Activated CD4-positive, alpha-beta T cell treated with anti-CD3 and anti-CD28 coated beads, Interleukin-2, amount 50 U/mL, for 4 hours (primary cell): ENCODE measurements around the gene RIN1.
"Not testable (repeated sequence)": the region's sequence is repeated elsewhere in the genome, so short reads cannot be mapped to it uniquely, and the experiment has no call there.

Experiments used
- DNase-seq, 2 experiments: peaks; one replicate each; pipeline ENCODE4 v3.0.0-alpha.2; 2020

RIN1 gene, protein sequence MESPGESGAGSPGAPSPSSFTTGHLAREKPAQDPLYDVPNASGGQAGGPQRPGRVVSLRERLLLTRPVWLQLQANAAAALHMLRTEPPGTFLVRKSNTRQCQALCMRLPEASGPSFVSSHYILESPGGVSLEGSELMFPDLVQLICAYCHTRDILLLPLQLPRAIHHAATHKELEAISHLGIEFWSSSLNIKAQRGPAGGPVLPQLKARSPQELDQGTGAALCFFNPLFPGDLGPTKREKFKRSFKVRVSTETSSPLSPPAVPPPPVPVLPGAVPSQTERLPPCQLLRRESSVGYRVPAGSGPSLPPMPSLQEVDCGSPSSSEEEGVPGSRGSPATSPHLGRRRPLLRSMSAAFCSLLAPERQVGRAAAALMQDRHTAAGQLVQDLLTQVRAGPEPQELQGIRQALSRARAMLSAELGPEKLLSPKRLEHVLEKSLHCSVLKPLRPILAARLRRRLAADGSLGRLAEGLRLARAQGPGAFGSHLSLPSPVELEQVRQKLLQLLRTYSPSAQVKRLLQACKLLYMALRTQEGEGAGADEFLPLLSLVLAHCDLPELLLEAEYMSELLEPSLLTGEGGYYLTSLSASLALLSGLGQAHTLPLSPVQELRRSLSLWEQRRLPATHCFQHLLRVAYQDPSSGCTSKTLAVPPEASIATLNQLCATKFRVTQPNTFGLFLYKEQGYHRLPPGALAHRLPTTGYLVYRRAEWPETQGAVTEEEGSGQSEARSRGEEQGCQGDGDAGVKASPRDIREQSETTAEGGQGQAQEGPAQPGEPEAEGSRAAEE

DNA sequence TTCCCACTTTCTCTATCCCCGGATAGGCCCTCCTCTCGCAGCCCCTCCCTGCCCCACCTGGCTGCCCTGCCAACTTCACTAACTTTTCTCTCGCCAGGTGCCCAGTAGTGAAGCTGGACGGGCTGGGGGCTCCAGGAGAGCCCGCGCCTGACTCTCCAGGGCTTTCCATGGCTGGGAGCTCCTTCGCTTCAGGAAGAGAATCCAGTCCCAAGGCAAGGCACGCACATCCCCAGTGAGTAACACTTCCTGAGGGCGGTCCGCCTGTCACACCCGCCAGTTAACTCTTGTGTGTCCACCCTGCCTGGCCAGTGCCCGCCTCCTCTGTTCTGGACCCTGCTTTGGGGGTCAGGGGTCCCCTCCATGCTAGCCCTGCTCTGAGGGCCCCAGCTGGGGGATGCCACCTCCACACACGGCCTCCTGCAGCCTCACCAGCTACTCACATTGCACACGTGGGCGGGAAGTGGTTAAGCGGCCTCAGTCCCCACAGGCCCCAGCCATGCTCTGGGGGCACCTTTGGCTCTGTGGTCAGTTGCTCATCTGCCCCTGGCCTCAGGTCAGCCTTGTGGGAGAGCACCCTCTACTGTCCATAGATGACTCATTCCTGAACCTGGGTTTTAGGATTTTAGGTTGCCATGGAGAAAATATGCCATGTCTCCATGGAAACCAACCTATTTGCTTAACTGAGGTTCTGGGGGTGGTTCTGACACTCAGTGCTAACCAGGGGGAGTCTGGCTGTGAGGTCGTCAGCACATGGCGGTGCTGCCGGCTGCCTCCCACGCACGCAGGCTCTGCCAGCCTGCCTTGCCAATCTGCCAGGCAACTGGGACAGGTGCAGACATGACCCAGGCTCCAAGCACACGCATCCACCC is at the start of gene RIN1:
Gene RIN1 (minus strand): TSS at position 201 of the 869 bp plus-strand sequence. CDS start 32 bp downstream, at position 169.
- peak; percentile 16 to 30 for DNase-seq

DNA sequence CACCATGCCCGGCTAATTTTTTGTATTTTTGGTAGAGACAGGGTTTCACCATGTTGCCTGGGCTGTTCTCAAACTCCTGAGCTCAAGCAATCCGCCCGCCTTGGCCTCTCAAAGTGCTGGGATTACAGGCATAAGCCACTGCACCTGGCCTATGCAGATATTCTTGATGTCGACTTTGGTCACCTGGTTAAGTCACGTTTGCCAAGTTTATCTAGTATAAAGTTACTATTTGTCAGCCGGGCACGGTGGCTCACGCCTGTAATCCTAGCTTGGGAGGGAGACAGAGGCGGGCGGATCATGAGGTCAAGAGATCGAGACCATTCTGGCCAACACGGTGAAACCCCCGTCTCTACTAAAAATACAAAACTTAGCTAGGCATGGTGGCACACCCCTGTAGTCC is 48.1 kb upstream of the RIN1 start:
- DNase-seq: not testable (repeated sequence)

DNA sequence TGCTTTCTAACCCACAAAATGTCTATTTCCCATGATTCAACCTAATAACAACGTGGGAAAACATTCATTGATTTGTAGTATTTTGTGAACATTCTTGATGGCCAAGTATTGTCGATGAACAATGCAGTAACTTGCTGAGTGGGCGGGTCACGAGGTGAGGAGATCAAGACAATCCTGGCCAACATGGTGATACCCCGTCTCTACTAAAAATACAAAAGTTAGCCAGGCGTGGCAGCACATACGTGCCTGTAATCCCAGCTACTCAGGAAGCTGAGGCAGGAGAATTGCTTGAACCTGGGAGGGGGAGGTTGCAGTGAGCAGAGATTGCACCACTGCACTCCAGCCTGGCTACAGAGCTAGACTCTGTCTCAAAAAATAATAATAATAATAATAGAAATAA is 44.0 kb upstream of the RIN1 start:
- DNase-seq: not testable (repeated sequence)

DNA sequence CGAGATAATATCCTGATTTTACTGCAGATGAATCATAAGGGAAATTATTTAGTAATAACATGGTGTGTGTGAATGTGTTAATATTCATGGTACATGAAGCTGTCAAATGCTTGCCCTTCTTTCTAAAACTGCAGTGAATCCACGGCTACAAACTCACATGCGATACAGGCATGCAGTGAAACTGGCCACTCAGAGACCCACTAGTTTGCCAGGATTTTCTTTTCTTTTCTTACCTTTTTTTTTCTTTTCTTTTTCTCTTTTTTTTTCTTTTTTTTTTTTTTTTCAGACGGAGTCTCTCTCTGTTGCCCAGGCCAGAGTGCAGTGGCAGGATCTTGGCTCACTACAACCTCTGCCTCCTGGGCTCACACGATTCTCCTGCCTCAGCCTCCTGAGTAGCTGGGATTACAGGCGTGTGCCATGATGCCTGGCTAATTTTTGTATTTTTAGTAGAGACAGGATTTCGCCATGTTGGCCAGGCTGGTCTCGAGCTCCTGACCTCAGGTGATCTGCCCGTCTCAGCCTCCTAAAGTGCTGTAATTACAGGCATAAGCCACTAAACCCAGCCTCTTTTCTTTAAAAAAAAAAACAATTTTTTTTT is 37.6 kb upstream of the RIN1 start:
- DNase-seq: not testable (repeated sequence)

DNA sequence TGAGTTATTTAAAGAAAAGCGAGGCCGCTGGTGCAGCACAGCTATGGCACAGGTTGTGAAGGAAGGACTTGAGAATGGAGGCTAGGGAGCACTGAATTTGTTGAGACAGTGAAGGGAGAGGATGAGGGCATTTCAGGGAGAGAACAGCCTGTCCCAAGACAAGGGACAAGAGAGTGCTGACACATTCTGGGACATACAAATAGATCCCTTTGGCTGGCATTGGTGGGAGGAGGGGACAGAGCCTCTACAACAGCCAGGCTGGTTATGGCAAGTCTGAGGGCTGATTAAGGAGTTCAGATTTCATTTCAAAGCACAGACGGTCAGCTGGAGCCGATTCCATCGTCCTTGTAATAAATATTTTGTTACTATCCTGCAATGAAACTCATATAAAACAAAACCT is 37.0 kb upstream of the RIN1 start:
- no peak for DNase-seq

DNA sequence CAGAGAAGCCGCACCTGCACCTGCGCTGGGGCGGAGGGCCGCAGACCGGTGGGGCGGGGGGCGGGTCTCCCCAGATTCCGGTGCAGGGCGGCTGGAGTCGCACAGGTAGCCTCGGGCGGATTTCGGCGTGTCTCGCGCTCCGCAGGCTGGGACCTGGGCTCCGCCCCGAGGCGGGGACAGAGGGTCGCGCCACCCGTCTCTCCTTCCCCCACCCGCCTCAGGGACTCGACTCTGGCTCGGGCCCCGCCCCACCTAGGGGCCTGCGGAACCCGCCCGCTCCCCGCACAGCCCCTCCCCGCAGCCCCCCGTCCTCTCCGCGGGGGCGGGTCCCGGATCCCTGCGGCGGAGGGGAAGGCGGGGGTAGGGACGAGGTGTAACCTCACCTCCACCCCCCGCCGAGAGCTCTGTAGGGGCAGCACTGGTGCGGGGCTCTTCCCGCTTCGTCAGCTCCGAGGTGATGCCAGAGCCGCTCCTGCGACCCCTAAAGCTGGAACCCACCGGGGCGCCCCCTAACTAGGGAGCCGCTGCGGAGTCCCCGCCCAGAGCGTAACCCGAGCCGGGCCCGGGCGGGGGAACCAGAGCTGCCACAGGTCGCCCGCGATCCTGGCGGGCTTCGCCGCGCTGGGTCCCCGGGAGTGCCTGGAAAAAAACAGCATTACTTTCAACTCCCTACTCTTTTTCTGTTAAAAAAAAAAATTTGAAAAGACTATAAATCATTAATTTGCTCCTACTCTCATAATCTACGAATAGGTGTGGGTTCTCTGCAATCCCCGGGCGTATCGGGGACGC is 35.6 kb upstream of the RIN1 start, which contains the start of gene SLC29A2:
Gene SLC29A2 (minus strand): TSS at position 134 of the 789 bp plus-strand sequence. CDS start 169 bp downstream, outside the sequence.
- peak; percentile 61 to 64 for DNase-seq

DNA sequence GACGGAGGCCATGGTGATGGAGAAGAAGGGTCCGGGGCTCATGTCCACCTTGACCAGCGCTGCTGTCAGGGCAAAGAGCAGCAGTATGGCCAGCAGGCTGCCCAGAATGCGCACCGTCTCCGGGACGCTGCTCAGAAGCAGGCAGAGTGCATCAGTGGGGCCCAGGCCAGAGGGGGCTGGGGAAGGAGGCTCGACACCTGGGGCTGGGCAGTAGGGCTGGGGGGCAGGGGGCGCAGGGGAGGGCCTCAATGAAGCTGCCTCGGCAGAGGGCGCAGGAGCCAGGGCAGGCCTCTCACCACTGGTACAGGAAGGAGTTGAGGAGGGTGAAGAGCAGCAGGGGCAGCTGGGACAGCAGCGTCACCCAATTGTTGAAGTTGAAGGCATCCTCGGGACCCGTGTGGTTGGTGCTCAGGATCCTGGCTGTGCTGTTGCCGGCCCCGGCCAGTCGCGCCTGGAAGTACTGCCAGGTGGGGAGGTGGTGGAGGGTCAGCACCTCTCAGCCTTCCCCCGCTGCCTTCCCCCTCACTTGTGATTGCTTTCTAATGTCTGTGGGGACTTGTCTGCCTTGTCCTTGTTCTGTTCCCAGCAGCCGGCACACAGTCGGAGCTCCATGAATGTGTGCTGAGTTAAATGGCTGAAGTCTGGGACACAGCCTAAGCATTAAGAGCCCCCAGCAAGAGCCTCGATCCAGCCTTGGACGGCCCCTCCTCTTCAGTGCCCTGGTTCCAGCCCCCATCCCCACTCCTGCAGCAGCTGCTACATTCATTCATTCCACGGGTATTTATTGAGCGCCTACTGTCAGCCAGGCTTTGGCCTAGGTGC is 33.0 kb upstream of the RIN1 start:
- DNase-seq: no peak

DNA sequence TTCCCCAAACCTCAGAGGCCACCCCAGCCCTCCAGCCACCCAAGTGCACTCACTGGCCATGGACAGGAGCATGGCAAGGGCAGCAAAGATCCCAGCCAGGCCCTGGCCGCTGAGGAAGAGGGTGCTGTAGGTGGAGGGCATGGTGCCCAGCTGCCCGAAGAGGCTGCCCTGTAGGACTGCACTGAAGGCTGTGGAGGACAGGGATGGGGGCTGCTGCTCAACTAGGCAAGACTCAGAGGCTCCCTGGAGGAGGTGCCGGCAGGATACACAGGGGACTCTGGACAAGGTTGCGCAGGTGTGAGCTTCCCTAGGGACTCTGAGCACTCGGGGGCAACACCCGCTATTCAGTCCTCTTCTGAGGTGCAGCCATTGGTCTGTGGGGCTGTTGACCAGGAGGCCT is 32.2 kb upstream of the RIN1 start:
- DNase-seq: no peak

DNA sequence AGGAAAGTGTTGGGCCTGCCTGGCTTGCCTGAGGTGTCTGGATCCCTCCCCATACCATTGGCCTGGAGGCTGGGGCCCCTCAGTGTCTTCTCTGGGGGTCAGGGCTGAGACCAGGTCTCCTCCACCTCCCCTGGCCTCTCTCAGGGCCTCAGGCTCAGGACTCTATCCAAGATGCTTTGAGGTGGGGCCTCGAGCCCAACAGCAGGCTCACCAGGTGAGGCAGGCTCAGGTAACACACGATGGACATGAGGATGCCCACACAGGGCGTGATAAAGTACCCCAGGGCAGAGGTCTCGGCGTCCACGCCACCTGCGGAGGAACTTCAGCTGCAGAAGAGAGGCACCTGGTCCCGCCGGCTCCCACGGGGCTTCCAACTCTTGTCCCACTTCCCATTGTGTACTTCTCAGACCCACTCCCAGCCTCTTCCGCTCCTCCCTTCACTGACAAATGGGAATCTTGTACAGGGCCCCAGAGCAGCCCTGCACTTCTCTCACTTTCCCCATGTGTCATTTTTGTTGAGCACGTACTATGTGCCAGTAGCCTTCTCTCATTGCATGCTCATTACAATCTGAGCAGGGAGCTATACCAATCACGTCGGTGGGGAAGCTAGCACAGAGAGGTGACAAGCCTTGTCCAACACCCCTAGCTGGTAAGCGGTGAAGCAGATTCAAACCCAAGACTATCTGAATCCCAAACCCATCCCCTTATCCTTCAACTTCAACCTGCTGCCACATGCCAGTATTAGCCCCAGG is 31.5 kb upstream of the RIN1 start:
- DNase-seq: no peak

DNA sequence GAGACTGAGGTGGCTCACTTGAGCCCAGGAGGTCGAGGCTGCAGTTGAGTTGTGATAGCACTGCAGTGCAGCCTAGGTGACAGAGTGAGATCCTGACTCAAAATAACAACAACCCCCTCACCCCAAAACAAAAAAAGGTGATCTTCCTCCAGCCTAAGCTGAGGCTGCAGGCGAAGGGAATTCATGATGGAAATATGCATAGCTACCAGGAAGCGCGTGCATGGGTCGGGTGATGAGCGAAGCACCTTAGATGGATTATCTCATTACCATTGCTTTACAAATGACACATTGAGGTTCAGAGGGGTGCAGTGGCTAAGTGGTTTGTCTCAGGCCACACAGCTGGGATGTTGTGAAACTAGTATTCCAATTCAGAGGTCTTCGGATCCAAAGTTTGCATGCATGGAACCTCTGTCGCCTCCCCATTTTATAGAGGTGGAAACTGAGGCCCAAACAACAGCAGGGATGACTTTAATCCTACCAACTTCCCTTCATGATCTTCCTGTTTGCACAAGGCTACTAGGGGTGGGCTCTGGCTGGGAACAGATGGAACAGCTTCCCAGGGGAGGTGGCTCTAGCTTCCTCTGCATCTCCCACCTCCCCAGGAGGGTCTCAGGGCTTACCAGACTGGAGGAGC is 30.7 kb upstream of the RIN1 start:
- no peak for DNase-seq

DNA sequence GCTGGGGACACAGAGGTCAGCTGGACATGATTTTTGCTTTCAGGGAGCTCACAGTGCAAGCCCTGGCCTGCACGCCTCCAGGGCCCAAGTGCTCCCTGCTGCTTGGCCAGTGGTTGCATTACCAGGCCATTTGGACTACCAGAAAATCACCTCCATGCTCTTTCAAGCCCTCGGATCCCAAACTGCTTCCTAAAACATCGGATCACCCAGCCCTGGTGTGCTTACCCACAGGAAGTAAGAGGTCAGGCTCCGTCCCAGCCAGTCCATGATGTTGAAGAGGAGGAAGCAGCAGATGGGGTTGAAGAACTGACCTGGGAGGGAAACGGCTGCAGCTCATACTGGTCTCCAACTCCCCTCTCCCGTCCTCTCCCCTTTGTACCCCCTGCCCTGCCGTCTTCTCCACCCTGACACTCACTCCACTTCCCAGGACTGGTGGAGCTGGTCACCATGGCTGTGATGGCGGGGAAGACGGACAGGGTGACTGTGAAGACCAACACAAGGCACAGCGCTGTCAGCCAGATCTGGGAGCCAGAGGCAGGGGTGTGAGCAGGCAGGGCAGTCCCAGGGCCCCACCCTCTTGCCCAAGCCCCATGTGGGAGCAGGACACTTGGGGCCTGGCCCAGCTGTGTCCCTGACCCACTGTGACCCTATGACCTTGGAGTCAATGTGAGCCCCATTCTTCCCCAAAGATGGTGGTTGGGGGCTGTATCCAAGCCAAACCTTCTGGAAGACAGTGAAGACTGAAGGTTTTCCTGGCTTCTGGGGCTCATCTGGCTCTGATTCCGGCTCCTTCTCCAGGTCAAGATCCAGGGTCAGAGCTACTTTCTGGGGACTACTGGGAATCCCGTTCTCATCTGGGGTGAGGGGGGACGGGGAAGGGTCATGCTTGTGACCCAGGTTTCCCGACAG is 29.7 kb upstream of the RIN1 start:
- DNase-seq: no peak

DNA sequence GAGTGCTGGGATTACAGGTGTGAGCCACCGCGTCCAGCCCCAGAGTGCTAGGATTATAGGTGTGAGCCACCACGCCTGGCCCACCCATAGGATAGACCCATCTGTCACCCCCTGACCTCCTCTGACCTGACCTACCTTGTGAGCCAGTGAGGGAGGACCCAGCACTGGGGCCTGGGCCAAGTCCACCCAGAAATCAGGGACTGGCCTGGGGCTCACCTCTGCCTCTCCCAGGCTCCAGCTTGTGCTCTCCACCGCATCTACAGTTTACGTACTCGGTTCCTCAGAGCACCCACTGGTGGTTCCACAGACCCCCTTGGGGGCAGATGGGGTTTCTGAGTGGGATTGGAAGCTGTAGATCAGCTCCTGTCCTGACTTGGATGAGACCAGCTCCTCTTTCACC is 28.9 kb upstream of the RIN1 start:
- DNase-seq: no peak

DNA sequence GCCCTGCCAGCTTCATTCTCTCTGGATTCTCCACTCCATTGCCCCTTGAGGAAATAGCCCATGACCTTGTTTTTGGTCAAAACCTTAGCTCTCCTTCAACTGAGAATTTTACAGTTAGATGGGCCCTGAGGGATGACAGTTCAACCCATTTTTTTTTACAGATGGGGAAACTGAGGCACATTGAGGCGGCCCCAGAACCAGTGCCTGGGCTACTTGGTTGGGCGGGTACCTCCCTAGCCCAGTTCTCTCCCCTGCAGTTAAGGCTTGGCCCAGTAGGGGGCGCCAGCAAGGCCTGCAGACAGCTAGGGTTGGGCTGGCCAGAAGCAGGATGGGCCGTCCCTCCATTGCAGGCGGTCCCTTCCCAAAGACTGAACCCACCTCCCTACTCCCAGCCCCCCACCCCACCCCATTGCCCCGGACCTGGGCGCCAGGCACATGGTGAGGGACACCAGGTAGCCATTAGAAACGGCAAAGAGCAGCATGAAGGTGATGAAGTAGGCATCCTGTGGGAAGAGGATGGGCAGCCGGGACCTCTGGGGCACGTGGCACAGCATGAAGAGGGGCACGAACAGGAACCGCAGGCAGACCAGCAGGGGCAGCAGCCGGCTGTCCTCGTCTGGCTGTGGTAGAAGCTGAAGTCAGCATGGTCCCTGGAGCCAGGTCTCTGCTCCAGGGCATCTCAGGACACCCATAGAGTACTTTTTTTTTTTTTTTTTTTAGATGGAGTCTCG is 27.7 kb upstream of the RIN1 start:
- DNase-seq: peak; percentile 59 to 60

DNA sequence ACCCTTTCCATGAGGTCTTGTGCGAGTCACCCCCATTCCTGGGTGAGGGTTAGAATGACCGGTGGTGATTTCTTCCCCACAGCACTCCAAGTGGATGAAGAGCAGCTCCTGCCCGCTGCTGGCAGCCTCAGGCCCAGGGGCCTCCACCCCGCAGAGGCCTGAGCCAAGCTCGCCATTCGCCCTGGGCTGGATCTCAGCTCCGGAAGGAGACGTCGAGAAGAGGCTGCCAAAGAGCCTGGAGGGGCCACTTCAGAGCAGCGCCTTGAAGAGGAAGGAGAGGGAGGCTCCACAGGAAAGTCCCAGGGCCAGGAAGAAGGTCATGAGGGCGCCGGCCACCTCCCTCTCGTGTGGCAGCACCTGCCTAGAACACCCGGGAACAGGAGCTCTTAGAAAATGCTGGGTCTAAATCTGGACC is 27.0 kb upstream of the RIN1 start:
- DNase-seq: no peak

DNA sequence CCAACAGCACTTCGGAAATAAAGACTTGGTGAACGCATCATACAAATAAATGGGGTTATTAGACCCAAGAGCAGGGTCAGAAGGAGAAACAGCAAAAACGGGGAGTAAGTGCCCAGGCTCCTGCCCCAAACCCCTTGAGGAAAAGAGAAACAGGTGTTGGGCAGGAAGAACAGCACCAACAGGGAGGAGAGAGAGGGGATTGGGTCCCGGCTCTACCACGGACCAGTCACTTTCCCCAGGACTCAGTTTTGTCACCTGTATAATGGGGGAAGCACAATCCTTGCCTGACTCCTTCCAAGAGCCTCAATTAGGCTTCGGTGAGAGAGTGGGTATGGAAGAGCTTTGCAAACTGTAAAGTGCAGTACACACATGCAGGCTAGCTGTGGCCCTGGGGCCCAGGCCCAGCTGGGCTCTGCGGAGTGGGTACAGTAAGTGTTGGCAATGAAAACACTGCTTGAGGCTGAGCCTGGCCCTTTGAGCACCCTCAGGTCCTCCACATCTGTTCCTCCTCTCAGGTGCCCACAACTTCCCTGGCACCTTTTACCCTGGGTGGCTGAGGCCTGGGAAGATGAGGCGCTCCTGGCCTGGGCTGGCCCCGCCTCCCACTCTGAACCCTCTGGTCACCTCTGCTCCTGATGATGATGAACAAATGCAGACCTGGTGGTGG is 26.4 kb upstream of the RIN1 start:
- DNase-seq: no peak

DNA sequence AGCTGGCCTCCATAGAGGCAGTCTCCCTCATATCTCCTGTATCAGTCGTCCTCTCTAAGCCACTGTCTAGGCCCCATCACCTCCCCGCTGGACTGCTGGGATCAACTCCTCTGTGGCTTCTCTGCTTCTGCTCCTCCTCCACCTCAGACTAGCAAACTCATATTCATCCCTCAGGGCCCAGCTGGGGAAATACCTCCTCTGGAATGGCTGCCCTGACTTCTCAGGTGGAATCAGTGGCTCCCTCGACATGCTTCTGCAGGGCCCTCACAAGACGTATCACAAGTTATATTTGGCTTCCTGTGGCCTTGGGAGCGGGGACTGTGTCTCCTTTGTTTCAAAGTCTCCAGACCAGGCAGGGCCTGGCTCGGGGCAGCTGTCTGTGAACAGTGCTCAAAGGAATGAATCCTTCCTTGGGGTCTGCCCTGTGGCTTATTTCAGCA is 25.3 kb upstream of the RIN1 start:
- no peak for DNase-seq
